Hypothalamus (tissue), 51 donors: ENCODE results near the gene CNIH3.
"Not testable (repeated sequence)": the region's sequence is repeated elsewhere in the genome, so short reads cannot be mapped to it uniquely, and the experiment has no call there.

Experiments used
- DNase-seq, 51 donors: peaks; one replicate each; lab custom pipeline; 2025; lab: John Stamatoyannopoulos, UW

CNIH3 gene

DNA sequence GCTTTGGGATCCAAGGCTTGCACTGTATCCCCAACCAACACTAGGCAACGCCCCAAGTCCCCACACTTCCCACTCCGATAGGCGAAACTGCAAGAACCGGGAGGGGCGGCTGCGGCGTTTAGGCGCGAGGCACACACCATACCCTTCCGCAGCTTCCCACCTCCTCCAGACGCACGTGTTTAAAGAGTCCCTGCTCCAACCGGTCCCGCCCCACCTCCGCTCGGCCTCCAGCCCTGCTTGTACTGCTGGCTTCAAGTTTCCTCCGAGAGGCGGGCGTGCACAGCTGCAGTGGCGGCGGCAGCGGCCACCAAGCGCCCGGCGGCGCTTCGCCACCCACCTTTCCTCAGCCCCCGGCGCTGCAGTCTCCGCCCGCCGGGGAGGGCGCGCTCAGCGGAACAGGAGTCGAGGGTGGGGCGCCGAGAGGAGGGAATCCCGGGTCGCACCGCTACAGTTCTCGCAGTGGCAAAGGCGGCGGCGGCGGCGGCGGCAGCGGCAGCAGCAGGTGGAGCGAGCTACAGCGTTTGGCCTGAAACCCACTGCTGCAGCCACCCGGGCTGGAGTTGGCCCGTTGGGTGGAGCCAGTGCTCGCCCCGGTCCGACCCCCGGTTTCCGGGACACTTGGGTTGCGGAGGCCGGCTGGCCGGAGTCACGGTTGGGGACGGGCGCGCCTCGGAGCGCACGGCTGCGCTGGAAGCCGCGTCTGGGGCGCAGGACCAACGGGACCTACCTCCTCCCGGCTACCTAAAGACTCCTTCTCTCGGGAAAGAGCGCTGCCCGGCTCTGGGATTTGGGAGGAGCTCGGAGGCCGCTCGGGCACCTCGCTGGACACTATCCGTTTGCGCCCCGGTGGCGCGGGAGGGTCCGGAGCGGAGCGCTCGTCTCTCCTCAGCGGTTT, at the start of gene CNIH3:
TSS of gene CNIH3 (plus strand) at position 457 of the 895 bp plus-strand sequence. CDS start 858 bp downstream, outside the sequence.
- DNase-seq, result peak in 12 of 51 donors; percentile 6 to 69 (median 20)

DNA sequence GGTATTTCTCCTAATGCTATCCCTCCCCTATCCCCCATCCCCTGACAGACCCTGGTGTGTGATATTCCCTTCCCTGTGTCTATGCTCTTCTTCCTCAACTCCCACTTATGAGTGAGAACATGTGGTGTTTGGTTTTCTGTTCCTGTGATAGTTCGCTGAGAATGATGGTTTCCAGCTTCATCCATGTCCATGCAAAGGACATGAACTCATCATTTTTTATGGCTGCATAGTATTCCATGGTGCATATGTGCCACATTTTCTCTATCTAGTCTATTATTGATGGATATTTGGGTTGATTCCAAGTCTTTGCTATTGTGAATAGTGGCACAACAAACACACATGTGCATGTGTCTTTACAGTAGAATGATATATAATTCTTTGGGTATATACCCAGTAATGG, 49.6 kb upstream of the CNIH3 start:
- DNase-seq, result not testable (repeated sequence)

DNA sequence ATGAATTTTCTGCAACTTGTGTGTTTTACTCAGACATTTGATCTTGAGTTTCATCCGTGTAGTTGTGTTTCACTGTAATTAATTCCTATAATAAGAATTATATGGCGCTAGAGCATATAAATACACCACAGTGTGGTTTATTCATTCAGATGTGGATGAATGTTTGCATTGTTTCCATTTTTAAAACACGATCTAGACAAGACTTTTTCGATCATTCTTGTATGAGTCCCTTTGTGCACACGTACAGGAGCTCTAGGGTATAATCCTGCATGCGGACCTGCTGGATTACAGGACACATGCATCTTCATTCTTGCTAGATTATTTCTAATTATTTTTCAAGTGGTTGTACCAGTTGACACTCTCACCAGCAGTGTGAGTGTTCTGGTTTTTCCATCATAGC, 46.8 kb upstream of the CNIH3 start:
- no peak for DNase-seq

DNA sequence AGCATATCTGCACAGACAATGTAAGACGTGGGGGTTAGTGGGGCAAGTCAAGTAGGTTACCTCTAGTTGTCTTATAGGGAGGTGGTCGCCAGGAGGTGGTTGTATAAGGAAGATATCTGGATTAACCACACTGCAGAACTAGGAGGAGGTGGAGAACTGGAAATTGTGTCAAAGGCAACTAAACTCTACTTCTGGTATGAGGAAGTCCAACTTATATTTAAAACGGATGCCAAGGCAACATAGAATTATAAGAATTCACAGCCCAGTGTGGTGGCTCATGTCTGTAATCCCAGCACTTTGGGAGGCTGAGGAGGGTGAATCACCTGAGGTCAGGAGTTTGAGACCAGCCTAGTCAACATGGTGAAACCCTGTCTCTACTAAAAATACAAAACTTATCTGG, 44.1 kb upstream of the CNIH3 start:
- not testable (repeated sequence) for DNase-seq

DNA sequence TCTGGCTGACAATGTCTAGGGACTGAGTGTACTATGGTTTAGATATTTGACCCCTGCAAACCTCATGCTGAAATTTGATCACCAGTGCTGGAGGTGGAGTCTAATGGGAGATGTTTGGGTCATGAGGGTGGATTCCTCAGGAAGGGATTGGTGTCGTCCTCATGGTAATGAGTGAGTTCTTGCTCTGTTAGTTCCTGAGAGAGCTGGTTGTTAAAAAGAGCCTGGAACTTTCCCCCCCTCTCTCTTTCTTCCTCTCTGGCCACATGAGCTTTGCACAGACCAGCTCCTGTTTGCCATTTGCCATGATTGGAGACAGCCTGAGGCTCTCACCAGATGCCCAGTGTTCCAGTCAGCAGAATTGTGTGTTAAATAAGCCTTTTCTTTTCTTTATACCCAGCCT, 36.6 kb upstream of the CNIH3 start:
- no peak for DNase-seq

DNA sequence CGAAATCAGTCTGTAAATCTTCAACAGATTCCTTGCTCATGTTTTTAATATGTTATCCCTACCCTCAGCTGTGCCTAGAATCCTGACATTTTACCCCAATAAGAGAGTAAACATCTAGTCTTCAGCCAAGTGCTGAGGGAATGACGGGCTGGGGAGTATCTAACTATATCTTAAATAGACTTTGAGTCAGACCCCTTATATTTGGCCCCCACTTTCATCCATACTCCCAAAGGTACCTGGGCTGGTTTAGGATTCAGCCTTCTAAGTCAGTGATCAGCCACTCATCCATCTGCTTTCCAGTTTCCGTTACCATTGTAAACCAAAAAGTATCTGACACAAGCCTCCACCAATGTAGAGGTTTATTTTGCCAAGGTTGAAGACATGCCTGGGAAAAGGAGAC, 36.1 kb upstream of the CNIH3 start:
- no peak for DNase-seq

DNA sequence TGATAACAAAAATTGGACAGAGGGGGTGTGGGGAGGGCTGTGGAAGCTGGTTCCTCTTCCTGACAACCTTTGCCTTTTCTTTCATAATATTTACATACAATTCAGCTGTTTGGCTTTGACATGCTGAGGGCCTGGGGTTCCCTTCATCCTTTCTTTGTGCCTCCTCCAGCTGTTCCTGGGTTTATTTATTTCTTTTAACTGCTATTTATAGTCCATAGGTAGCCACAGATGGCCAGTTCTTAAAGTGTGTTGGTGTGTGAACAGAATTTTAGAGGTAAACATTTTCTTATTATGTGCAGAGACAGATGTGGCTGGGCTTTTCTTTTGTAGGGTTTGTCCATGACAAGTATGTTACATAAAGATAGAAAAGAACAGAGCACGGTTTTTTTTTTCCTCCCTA, 34.1 kb upstream of the CNIH3 start:
- no peak for DNase-seq

DNA sequence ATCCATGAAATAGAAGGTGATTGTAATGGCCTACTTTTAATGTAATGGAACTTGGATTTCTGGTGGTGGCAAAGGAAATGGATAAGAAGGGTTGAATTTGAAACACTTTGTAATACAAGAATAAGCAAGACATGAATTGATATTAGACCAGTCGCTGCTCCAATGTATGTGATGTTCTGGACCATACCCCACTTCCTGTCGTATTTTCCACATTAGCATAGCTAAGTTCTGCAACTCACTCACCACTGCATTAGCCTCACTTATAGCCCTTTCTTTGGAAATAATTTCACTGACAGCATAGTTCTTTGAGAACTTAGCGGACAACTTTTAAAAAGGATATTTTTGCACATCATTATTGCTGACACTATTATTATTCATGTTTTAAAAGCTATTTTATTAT, 32.3 kb upstream of the CNIH3 start:
- no peak for DNase-seq

DNA sequence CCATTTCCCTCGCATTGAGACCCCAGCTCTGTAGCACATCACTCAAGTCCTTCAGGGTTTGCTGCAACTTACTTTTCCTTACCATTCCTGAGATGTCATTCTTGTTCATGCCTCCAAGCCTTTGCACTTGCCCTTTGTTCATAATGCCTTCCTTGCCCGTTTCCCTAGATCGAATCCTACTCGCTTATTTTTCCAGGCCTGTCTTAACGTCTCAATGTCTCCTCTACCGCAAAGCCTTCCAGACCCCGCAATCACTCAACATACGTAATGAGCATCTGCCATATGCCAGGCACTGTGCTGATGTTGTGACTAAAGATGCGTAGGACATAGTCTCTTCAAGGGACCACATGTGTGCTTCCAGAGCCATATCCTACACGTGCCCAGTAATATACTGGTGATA, 31.1 kb upstream of the CNIH3 start:
- DNase-seq, result no peak

DNA sequence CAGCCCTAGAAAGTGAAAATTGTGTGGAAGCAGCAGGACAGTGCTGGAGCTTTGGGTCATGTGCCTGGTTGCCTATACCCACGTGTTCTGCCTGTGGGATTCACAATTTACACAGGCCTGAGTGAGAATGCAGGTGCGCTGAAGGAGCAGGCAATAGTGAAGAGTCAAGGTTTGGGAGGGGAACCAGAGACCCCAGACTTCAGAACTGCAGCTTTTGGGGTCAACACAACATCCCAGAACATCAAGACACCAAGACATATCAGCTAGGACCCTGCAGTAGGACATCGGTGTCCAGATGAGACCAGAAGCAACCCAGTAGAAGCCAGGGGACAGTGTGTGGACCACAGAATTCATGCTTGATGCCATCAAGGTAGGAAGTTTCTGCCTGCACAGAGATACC, 29.1 kb upstream of the CNIH3 start:
- DNase-seq, result no peak

DNA sequence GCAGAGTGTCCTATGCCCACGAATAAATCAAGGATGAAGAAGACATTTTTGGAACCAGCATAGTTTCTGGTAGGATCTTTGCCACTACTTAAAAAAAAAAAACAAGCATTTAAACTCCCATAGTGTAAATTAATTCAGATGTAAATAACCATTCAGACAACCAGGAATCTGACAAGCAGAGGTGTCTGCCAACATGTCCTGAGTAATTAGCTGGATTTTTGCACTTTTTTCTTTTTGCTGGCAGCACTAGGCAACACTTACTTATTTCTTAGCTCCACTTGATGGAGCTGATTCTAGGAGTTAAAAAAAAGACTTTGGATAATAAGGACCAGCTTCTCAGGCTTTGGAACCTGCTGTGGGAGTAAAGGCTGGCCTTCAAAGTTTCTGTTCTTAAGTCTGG, 27.6 kb upstream of the CNIH3 start:
- no peak for DNase-seq

DNA sequence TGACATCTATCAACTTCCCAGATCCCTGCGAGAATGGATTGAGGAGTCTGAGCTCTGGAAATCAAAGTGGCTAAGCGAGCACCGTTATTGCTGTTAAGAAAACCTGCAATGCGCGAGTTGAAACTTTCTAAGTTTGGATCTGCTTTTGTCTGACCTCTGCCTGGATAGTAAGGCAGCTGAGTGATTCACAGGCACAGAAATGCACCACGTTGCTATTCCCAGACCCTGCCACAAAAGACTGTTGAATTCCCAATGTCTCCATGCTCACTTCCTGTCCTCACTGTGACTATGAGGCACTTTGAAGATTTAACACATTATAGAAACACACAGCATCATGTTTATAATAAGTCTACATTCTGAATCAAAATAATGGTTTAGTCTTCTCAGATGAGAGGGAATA, 27.1 kb upstream of the CNIH3 start:
- no peak for DNase-seq

DNA sequence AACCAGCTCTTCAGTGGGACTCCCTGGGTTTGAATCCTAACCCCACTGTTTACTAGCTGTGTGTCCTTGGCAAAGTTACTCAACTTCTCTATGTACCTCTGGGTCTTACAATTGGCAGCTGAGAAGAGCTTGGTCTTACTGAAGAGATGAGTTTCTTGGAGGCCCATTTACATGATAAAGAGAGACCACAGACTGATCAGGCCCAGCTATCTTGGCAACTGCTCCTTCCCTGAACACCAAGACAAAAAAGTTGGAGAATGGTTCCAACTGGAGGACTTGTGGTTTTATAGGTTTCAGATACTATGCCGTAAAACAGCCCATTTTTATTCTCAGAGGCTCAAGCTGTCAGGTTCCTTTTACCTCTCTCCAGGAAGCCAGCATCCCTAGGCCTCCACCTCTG, 24.8 kb upstream of the CNIH3 start:
- no peak for DNase-seq

DNA sequence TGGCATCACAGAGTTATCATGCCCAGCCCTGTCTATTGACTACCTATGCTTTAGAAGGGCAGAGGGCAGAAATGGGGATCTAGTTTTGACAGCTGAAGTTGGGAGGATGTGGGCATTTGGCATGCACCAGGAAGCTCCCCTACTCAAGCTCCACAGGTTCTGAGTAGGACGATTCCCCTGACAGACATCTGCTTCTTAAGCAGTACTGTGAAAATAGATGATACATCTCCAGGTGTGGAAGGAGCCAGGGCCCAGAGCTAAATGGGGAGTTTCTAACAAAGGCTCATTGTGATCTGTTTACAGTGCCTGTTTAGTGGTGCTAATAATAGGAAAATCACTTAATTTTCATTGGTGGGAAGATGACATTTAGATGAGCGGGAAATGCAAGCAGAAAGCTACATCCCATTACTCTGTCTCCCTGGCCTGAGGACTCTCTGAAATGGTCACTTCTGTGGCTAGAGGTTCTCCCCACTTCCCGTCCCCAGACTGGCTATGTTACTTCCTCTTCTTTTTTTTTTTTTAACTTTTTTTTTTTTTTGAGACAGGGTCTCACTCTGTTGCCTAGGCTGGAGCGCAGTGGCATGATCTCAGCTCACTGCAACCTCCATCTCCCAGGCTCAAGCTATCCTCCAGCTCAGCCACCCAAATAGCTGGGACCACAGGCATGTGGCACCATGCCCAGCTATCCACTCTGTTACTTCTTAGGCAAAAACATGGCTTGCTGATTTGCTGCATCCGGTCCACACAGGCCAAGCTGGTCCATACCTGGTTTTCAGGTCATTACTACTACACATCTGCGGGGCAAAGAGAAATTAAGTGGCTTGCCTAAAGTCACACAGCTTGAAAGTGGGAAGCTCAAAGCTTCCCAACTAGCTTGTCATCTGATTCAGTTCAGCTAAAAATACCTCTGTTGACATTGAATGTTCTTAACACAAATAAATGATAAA, 23.2 kb upstream of the CNIH3 start:
- peak in 3 of 51 donors; percentile 2 to 12 (median 2) for DNase-seq

DNA sequence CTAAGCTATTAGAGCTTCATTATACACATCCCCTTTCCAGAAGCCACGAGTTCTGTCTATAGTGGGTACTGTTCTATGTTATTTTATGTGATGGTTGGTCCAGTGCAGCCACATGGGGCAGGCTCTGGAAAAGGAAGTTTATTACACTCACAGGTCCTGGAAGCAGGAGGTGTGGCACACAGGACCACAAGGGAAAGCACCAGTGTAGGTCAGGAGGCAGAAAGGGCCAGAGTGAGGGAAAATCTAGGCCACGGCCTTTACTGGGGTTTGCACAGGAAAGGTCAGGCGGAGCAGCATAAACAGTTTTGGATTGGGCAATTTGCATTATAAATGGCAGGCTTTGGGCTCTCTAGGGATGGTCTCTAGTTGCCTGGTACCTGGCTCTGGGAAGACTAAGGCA, 21.8 kb upstream of the CNIH3 start:
- no peak for DNase-seq

DNA sequence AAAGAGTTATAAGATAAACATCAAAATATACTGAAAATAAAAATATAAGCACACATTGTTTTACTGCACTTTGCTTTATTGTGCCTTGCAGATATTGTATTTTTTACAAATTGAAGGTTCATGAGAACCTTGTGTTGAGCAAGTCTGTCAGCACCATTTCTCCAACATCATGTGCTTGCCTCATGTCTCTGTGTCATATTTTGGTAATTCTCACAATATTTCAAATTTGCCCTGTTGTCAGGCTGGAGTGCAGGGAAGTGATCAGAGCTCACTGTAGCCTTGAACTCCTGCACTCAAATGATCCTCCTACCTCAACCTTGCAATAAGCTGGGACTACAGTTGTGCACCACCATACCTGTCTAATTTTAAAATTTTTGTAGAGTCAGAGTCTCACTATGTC, 21.3 kb upstream of the CNIH3 start:
- DNase-seq, result no peak

DNA sequence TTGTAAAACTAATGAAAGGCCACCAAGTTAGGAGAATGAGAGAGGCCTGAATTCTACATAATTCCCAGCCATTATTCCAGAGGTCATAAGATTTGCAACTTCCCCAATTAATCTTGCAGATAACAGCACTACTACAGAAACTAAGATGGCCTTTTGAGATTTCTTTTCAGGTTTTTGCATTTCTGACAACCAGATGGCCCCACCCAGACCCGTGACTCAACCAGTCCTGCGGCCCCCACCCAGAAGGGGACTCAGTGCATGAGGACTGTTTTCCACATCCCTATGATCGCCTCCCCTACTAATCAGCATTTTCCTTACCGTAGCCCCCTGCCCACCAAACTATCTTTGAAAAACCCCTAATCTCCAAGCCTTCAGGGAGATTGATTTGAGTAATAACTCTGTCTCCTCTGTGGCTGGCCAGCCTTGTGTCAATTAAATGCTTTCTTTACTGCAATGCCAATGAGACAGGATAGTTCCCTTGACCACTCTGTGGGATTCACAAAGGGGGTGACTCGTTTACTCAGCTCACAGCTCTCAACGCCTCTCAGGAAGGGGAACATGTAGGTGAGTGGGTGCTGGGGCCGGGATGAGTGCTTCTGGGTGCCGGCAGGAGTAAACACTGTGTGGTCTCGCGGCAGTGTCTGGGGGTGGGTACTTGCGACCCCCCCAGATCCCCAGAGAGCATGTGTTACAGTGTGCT, 10.5 kb upstream of the CNIH3 start:
- no peak for DNase-seq

DNA sequence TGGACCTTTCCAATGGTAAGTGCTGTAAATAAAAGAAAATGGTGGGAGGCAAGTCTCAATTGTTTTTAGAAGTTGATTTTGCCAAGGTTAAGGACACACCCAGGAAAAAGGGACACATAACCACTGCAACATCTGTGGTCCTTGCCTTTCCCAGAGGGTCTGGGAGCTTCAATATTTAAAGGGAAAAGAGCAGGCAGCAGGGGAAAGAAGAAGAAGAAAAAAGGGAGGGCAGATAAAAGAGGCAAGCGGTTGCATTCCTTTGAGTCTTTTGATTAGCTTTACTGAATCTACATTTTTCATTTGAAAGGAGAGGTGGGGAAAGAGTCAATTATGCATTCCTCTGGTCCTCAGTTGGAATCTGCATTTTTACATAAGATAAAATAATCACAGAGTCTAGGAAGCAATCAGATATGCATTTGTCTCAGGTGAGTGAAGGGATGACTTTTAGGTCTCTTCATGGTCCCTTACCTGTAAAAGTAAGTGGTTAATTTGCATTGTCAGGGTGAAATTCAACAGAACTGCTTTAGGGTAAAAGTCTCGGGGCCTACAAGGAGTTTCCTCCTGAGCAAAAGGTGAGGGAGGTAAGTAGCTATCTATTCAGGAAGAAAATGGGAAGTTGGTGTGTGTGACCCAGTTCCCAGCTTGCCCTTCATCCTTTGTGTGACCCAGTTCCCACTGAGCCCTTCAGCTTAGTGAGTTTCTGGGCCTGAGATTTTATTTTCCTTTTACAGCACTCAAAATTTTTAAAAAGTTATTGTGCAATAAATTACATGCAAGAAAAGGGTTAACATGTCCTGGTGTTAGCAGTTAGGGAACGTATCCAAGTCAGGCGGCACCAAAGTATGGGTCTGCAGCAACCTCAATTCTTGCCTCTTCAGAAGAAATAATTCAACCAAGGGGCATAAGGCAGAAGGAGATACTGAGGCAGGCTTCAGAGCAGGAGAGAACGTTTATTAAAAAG, 8.6 kb upstream of the CNIH3 start:
- no peak for DNase-seq

DNA sequence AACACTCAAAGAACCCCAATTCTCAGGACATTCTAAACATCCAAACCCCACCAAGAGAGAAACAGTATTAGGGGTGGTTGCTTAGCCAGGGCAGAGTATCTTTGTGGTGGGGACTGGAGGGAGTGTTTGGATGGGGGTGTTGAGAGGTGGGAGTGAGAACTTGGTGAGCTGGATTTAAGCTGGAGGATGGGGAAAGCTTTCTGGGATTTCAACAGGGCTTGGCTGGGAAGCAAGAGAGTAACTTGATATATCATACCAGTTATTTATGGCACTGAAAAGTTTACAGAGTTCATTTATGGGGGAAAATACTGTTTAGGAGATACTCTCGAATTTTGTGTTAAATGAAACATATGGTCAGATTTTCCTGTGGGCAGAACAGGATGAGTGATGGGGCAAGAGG, 6.8 kb upstream of the CNIH3 start:
- DNase-seq, result no peak

DNA sequence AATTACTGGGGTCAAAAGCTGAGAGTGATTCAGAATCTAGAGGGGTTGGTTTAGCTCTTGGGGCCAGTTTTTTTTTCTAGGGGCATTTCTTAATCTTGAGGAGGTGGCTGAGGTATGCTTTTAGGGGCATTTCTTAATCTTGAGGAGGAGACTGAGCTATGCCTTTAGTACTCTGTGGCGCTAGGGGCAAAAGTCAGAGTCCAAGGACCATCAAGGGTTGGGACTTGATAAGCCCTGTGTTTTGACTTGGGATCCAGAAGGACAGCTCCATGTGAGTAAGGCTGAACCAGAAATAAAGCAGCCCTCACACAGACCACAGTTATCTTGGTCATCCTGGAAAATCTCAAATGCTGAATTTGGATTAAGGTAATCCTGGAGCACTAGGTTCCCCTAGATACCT, 3.9 kb upstream of the CNIH3 start:
- DNase-seq, result no peak
